ENCODE results near the gene DDA1.

- TF ChIP-seq CTCF (IDR thresholded peaks at IDR 0.05; ENCODE audit: low read depth, low read length) (no peak), POLR2A (IDR thresholded peaks at IDR 0.05; ENCODE audit: extremely low read depth, insufficient read length) (no peak), MAX (IDR thresholded peaks at IDR 0.05; ENCODE audit: low read depth, low read length) (no peak), MYC (IDR thresholded peaks at IDR 0.05; ENCODE audit: low read depth, low read length) (no peak)
Measured at GRCh38 chr19:17321655-17322489, 12.5 kb downstream of the DDA1 start.
